ENCODE measurements around the gene SMARCC2. TPM values are rescaled to one million over a fixed set of nuclear protein-coding genes. Genes with fewer than 3 reads are reported as not detected.

Gene SMARCC2
- total and polyA plus RNA-seq, 2 of the 13 experiments (the other 11 are each of a cell fraction or from before 2014, with no cell fraction given), result 21.3 to 24.1 TPM

- no peak for TF ChIP-seq PRPF4 (IDR thresholded peaks at IDR 0.05; ENCODE audit: low read depth, low read length, poor library complexity, severe bottlenecking)
- no peak for TF ChIP-seq ZNF382 (CRISPR knock-in tag; IDR thresholded peaks at IDR 0.05; ENCODE audit: borderline replicate concordance)
- TF ChIP-seq MIER3 (CRISPR knock-in tag; IDR thresholded peaks at IDR 0.05; ENCODE audit: borderline replicate concordance), result no peak
- no peak for TF ChIP-seq ZFYVE20 (CRISPR knock-in tag; IDR thresholded peaks at IDR 0.05; ENCODE audit: borderline replicate concordance, low read depth)
- no peak for TF ChIP-seq MAFG (CRISPR knock-in tag; IDR thresholded peaks at IDR 0.05)
- TF ChIP-seq ZNF12 (CRISPR knock-in tag; IDR thresholded peaks at IDR 0.05), result no peak; the same call in 1 of the 2 replicates
- 0 out of 2 replicates have a peak, but pooled peaks have one; percentile 53 for TF ChIP-seq PATZ1 (CRISPR knock-in tag; IDR thresholded peaks at IDR 0.05)
- no peak for TF ChIP-seq MLLT10 (CRISPR knock-in tag; IDR thresholded peaks at IDR 0.05)
- TF ChIP-seq ZNF510 (CRISPR knock-in tag; IDR thresholded peaks at IDR 0.05; ENCODE audit: low read depth), result no peak
- TF ChIP-seq MZF1 (CRISPR knock-in tag; IDR thresholded peaks at IDR 0.05; ENCODE audit: borderline replicate concordance), result 0 out of 2 replicates have a peak, but pooled peaks have one; percentile 35
- no peak for TF ChIP-seq SRSF9 (IDR thresholded peaks at IDR 0.05; ENCODE audit: borderline replicate concordance, insufficient read depth, low read depth, low read length, poor library complexity, severe bottlenecking)
- TF ChIP-seq RBFOX2 (IDR thresholded peaks at IDR 0.05; ENCODE audit: low read depth, low read length), result peak; percentile 68
- TF ChIP-seq TCF7L2 (IDR thresholded peaks at IDR 0.05; ENCODE audit: low read depth, low read length), result no peak
- no peak for TF ChIP-seq SMARCC2 (IDR thresholded peaks at IDR 0.05)
- TF ChIP-seq ZNF280D (CRISPR knock-in tag; IDR thresholded peaks at IDR 0.05), result 0 out of 2 replicates have a peak, but pooled peaks have one; percentile 23
- TF ChIP-seq ZNF580 (CRISPR knock-in tag; IDR thresholded peaks at IDR 0.05; ENCODE audit: borderline replicate concordance, low read depth), result no peak
- TF ChIP-seq IKZF1 (IDR thresholded peaks at IDR 0.05), result no peak
- TF ChIP-seq KDM3A (CRISPR knock-in tag; IDR thresholded peaks at IDR 0.05; ENCODE audit: low read depth), result 0 out of 2 replicates have a peak, but pooled peaks have one; percentile 31
- no peak for TF ChIP-seq THAP8 (CRISPR knock-in tag; IDR thresholded peaks at IDR 0.05; ENCODE audit: borderline replicate concordance)
- no peak for TF ChIP-seq POGZ (CRISPR knock-in tag; IDR thresholded peaks at IDR 0.05)
- peak; percentile 37; the same call in 1 of the 2 replicates for TF ChIP-seq SPEN (CRISPR knock-in tag; IDR thresholded peaks at IDR 0.05; ENCODE audit: low read depth)
- no peak for TF ChIP-seq REL (CRISPR knock-in tag; conservative IDR thresholded peaks at IDR 0.05)
These were observed 59.9 kb downstream of the SMARCC2 start (continued) for GRCh38 chr12:56129206-56129941.
